ENCODE measurements around the gene KIF3C. TPM values are rescaled to one million over a fixed set of nuclear protein-coding genes. Genes with fewer than 3 reads are reported as not detected.

Gene KIF3C
- total and polyA plus RNA-seq, 2 donors from 2014 or later = 1.9 to 4.8 TPM

DNA sequence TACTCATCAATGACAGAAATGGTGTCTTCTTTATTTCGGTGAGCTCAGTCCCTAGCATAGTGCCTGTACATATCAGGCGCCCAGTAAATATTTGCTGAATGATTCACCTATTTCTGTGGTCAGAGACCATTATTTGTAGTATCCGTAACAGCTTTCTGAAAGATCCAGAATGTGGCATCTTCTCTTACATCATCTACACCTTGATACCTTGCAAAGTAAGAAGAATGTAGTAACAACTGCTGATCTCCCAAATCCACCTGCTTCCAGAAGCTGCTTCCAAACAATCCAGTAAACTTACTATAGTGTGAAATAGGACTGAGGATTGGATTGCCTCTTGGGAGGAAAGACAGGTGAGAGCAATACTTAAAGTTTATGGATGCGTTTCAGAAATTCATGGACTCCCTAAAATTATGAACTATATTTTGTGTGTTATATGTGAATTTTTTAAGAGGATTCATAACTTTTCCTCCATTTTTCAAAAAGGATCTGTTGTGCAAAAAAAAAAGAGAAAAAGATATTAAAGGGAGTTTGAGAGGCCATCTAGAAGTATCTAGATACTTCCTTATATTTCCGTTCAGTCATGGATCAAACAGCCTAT, 103.1 kb downstream of the KIF3C start:
- no peak overlapping the region for H3K9ac ChIP-seq (ENCODE audit: low read length in 3 of 3)

DNA sequence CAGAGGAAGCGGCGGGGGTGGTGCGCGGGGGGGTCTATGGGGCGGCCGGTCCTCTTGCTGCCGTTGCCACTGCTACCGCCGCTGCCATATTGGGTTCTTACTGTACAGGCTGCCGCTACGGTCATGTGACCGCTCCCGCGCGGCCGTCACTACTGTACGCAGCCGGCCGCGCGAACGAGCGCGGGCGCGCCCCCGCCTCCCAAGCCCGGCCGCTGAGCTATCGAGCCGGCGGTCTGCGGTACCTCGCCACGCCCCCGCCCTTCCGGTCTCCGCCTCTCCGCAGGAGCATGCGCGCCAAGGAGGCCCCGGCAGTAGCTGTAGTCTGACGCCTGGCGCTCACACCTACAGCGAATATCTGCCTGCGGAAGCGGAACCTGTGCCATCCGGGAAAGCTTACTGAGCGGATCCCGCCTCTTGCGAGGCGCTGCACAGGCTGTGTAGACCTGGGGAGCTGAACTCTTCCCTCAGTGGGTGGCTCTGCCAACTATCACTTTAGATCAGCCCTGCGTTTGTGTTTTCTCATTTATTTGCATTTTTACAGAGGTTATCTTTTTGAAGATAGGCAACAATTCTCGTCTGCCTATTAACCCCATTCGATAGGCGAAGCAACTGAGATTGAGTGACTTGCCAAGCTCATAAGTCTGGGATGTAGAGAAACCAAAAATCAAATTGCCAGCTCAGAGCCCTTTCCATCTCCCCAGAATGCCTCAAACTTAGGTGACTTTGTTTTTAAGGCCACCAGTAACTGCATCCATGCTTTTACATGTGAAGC, 103.8 kb downstream of the KIF3C start, which contains the start of gene ASXL2:
ASXL2 (minus strand) TSS at position 127 of the 772 bp plus-strand sequence. CDS start 265 bp downstream, outside the sequence.
- H3K9me3 ChIP-seq (ENCODE audit: control insufficient read depth in 2 of 3, insufficient read depth in 1 of 3, low read length in 3 of 3) = no peaks in the 10 kb centered on the region
- FAIRE-seq (no peak), DNase-seq (peak; percentile 98 to 99 (median 99))
- peak within 1 kb of the TSS; percentile 92 to 96 for H3K27ac ChIP-seq (ENCODE audit: low read depth in 2 of 2, low read length in 2 of 2)
- H3K27me3 ChIP-seq (ENCODE audit: control insufficient read depth, insufficient read depth, low read length) = no peaks in the 10 kb centered on the region
- TF ChIP-seq, protein P1, sequence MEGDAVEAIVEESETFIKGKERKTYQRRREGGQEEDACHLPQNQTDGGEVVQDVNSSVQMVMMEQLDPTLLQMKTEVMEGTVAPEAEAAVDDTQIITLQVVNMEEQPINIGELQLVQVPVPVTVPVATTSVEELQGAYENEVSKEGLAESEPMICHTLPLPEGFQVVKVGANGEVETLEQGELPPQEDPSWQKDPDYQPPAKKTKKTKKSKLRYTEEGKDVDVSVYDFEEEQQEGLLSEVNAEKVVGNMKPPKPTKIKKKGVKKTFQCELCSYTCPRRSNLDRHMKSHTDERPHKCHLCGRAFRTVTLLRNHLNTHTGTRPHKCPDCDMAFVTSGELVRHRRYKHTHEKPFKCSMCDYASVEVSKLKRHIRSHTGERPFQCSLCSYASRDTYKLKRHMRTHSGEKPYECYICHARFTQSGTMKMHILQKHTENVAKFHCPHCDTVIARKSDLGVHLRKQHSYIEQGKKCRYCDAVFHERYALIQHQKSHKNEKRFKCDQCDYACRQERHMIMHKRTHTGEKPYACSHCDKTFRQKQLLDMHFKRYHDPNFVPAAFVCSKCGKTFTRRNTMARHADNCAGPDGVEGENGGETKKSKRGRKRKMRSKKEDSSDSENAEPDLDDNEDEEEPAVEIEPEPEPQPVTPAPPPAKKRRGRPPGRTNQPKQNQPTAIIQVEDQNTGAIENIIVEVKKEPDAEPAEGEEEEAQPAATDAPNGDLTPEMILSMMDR (IDR thresholded peaks at IDR 0.05; ENCODE audit: borderline replicate concordance, extremely low read depth, insufficient read depth) = peak; percentile 1
- peak within 1 kb of the TSS; percentile 66 to 93 (median 89) for H3K9ac ChIP-seq (ENCODE audit: low read length in 3 of 3)
- H3K36me3 ChIP-seq (ENCODE audit: control insufficient read depth in 2 of 3, insufficient read depth in 3 of 3, low read length in 3 of 3) = no peaks in the 10 kb centered on the region
- intact Hi-C loops (cut with DNase I) = no loop called here
- H3K4me3 ChIP-seq (ENCODE audit: low read length in 3 of 3) = peak within 1 kb of the TSS; percentile 80 to 96 (median 92)
- H3K4me1 ChIP-seq (ENCODE audit: control insufficient read depth in 2 of 3, insufficient read depth in 2 of 3, low read depth in 1 of 3, low read length in 3 of 3) = peaks cover 0 to 10% (median 4%) of the 10 kb centered on the region in 3 donors

More for the DNA sequence above, 103.1 kb downstream of the KIF3C start:
- Histone ChIP-seq H3K4me1 (ENCODE audit: control insufficient read depth in 2 of 3, insufficient read depth in 2 of 3, low read depth in 1 of 3, low read length in 3 of 3) (peaks cover 0 to 10% (median 4%) of the 10 kb centered on the region in 3 donors), H3K4me3 (ENCODE audit: low read length in 3 of 3) (peak overlapping the region in 2 of 3 donors; percentile 85 to 92), H3K36me3 (ENCODE audit: control insufficient read depth in 2 of 3, insufficient read depth in 3 of 3, low read length in 3 of 3) (no peaks in the 10 kb centered on the region), H3K9me3 (ENCODE audit: control insufficient read depth in 2 of 3, insufficient read depth in 1 of 3, low read length in 3 of 3) (no peaks in the 10 kb centered on the region), H3K27ac (ENCODE audit: low read depth in 2 of 2, low read length in 2 of 2) (peak overlapping the region in 1 of 2 donors; percentile 52), H3K27me3 (ENCODE audit: control insufficient read depth, insufficient read depth, low read length) (no peaks in the 10 kb centered on the region)
- intact Hi-C loops (cut with DNase I) = no loop called here
- TF ChIP-seq, protein P1 (IDR thresholded peaks at IDR 0.05; ENCODE audit: borderline replicate concordance, extremely low read depth, insufficient read depth) = no peak
- FAIRE-seq = no peak
- DNase-seq = no peak

DNA sequence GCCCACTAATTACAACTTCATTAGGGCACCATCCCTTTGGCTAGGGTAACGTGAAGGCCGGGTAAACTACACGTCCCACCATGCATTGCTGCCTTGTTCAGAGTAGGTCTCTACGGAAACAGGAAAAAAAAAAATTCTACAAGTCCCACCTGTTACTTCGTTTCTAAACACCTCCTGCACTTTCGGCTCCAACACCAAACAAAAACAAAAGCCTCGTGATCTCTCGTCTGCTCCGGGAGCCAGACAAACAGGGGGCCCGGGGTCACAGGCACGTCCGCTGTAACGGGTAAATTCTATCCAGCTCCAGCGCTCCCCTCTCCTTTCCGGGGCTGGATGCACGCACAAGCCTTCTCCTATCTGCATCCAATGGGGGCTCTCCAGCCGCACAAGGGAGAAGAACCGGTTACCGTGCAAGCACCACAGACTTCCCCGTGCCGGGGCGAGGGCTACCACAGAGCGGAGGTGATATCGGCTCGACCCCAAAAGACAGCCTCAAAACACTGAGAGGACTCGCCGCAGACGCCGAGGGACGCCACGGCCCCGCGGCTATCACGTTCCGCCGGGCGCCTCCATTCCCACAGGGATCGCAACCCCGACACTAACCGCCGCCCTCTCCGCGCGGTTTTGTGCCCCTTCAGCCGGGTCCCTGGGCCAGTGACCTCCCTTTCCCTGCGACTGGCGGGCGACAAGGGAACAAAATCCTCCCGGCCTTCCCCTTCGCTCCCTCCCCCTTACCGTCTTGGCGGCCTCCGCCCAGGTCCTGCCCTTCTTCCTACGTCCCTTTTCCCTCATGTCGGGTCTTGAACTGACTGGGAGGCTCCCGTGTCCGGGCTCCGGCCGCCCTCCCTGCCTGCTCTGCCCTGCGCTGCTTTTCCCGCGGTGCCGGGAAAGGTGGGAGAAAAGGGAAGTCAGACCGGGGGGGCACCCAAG, 104.6 kb downstream of the KIF3C start:
- Histone ChIP-seq H3K27me3 (ENCODE audit: control insufficient read depth, insufficient read depth, low read length) (no peaks in the 10 kb centered on the region), H3K27ac (ENCODE audit: low read depth in 2 of 2, low read length in 2 of 2) (peak overlapping the region; percentile 92 to 96), H3K9me3 (ENCODE audit: control insufficient read depth in 2 of 3, insufficient read depth in 1 of 3, low read length in 3 of 3) (no peaks in the 10 kb centered on the region), H3K36me3 (ENCODE audit: control insufficient read depth in 2 of 3, insufficient read depth in 3 of 3, low read length in 3 of 3) (no peaks in the 10 kb centered on the region), H3K4me3 (ENCODE audit: low read length in 3 of 3) (peak overlapping the region; percentile 71 to 96 (median 92)), H3K9ac (ENCODE audit: low read length in 3 of 3) (peak overlapping the region; percentile 66 to 93 (median 89)), H3K4me1 (ENCODE audit: control insufficient read depth in 2 of 3, insufficient read depth in 2 of 3, low read depth in 1 of 3, low read length in 3 of 3) (peaks cover 0 to 10% (median 4%) of the 10 kb centered on the region in 3 donors)
- DNase-seq (peak in 4 of 5 donors; percentile 62 to 83 (median 80)), FAIRE-seq (no peak)
- intact Hi-C loops (cut with DNase I) = no loop called here
- TF ChIP-seq, protein P1 (IDR thresholded peaks at IDR 0.05; ENCODE audit: borderline replicate concordance, extremely low read depth, insufficient read depth) = no peak

Other genes with a start within 250 kb of the KIF3C start
- gene ASXL2, start 104.0 kb downstream of the KIF3C start, total RNA-seq = 41.0 TPM
- 2.6 TPM for gene ASXL2, start 104.0 kb downstream of the KIF3C start, polyA plus RNA-seq (ENCODE audit: insufficient read depth, low read depth, low replicate concordance)
- gene RAB10, start 51.6 kb upstream of the KIF3C start, total RNA-seq = 122 TPM
- 59.8 TPM for gene RAB10, start 51.6 kb upstream of the KIF3C start, polyA plus RNA-seq (ENCODE audit: insufficient read depth, low read depth, low replicate concordance)
- 3.2 TPM for gene GAREM2, start 190.6 kb upstream of the KIF3C start, total RNA-seq
- gene GAREM2, start 190.6 kb upstream of the KIF3C start, polyA plus RNA-seq (ENCODE audit: insufficient read depth, low read depth, low replicate concordance) = 1.2 TPM

All from kidney (tissue), 14 donors.